ENCODE data around the gene CISD2.

DNA sequence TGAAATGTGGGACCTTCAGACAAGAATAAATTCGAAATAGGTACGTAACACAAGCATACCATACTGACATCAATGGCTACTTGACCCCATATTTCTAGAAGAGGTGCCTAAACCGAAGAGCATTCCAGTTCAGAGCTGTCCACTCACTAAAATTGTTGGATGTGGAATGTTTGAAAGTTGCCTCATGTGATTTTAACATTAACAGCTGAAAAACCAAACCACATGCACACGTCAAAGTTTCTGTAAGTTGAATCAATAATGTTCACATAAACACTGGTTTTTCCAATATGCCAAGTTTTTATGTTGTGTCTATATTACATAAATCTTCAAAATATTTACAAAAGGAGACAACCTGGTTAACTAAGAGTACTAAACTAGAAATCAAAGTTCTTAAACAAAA lies 44.9 kb upstream of the CISD2 start:
- TF ChIP-seq GATA2 (IDR thresholded peaks at IDR 0.05; ENCODE audit: low read depth, low read length) (no peak), GATA3 (IDR thresholded peaks at IDR 0.05; ENCODE audit: low read depth, low read length) (no peak)

All from SH-SY5Y (cell line).